ENCODE measurements around the gene ALOX5. TPM values are rescaled to one million over a fixed set of nuclear protein-coding genes. Genes with fewer than 3 reads are reported as not detected.

ALOX5 gene
- total RNA-seq, 2 experiments from 2014 or later: 0.21 to 0.26 TPM

GRCh38 chr10:45443101-45444009, 69.3 kb downstream of the ALOX5 start:
- Mint-ChIP-seq H3K36me3 (ENCODE audit: low read depth) (no peaks in the 10 kb centered on the region), H3K27ac (no peak overlapping the region), H3K9me3 (ENCODE audit: low read depth) (no peaks in the 10 kb centered on the region), H3K4me1 (no peaks in the 10 kb centered on the region), H3K4me3 (no peak overlapping the region), H3K27me3 (peaks cover 2% of the 10 kb centered on the region)
- ATAC-seq: no peak
- ChIA-PET POLR2A (no interaction called here), CTCF (no interaction called here)
- DNase-seq: no peak
- intact Hi-C loops (cut with DNase I, micrococcal nuclease): no loop called here

DNA sequence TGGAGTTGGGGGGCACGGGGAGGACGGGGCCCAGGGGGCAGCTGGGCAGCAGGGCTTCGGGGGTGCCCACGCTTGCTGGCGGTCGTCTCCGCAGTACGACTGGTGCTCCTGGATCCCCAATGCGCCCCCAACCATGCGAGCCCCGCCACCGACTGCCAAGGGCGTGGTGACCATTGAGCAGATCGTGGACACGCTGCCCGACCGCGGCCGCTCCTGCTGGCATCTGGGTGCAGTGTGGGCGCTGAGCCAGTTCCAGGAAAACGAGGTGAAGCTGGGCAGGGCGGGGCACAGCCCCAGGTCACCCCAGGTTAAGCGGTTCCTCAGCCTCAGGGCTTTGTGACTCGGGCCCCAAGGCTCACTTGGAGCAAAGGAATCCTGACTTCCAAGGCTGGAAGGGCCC, 70.0 kb downstream of the ALOX5 start:
- CTCF ChIA-PET: no interaction called here
- ATAC-seq (no peak), DNase-seq (no peak)
- Mint-ChIP-seq H3K27me3 (peaks cover 2% of the 10 kb centered on the region), H3K36me3 (ENCODE audit: low read depth) (no peaks in the 10 kb centered on the region), H3K4me3 (no peak overlapping the region), H3K9me3 (ENCODE audit: low read depth) (no peaks in the 10 kb centered on the region), H3K4me1 (no peaks in the 10 kb centered on the region), H3K27ac (no peak overlapping the region)
- POLR2A ChIA-PET: no interaction called here
- intact Hi-C loops (cut with DNase I, micrococcal nuclease): no loop called here

DNA sequence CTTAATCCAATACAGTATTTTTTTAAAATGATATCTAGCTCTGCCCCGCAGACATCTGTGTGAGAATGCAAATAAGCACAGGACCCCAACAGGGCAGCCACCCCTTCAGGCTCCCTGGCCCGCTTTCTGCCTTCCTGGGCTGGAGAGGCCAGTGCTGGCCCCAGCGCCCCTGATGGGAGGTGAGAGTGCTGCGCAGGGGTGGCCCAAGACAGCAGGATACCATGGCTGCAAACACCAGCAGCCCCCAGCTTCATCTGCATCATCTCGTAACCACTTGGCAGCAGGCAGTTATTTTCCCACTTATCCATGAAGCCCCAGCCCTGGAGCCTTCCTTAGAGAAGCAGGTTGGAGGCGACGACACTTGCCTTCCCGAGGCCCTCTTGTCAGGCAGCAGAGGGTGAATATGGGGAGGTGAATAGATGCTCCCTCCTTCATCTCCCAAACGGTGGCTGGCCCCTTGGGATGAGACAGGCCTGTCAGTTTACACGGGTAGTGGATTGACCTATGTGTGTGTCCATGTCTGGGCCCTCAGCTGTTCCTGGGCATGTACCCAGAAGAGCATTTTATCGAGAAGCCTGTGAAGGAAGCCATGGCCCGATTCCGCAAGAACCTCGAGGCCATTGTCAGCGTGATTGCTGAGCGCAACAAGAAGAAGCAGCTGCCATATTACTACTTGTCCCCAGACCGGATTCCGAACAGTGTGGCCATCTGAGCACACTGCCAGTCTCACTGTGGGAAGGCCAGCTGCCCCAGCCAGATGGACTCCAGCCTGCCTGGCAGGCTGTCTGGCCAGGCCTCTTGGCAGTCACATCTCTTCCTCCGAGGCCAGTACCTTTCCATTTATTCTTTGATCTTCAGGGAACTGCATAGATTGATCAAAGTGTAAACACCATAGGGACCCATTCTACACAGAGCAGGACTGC, 71.2 kb downstream of the ALOX5 start:
- DNase-seq (no peak), ATAC-seq (no peak)
- no peak overlapping the region for H3K4me3 Mint-ChIP-seq
- no peaks in the 10 kb centered on the region for H3K9me3 Mint-ChIP-seq (ENCODE audit: low read depth)
- H3K4me1 Mint-ChIP-seq: no peaks in the 10 kb centered on the region
- H3K36me3 Mint-ChIP-seq (ENCODE audit: low read depth): no peaks in the 10 kb centered on the region
- ChIA-PET POLR2A (no interaction called here), CTCF (no interaction called here)
- intact Hi-C loops (cut with DNase I, micrococcal nuclease): no loop called here
- H3K27ac Mint-ChIP-seq: no peak overlapping the region
- peaks cover 2% of the 10 kb centered on the region for H3K27me3 Mint-ChIP-seq

GRCh38 chr10:45446858-45447257, 72.8 kb downstream of the ALOX5 start:
- POLR2A ChIA-PET: no interaction called here
- DNase-seq (no peak), ATAC-seq (no peak)
- H3K4me3 Mint-ChIP-seq: no peak overlapping the region
- no peaks in the 10 kb centered on the region for H3K27me3 Mint-ChIP-seq
- H3K4me1 Mint-ChIP-seq: no peaks in the 10 kb centered on the region
- H3K36me3 Mint-ChIP-seq (ENCODE audit: low read depth): no peaks in the 10 kb centered on the region
- intact Hi-C loops (cut with DNase I, micrococcal nuclease): no loop called here
- H3K9me3 Mint-ChIP-seq (ENCODE audit: low read depth): no peaks in the 10 kb centered on the region
- no peak overlapping the region for H3K27ac Mint-ChIP-seq
- CTCF ChIA-PET: interaction anchor here (0.6 kb wide), 1 partner anchor 217 kb away, joined by 3 read pairs; no protein-coding TSS in a partner anchor

GRCh38 chr10:45447416-45447815, 73.4 kb downstream of the ALOX5 start:
- Mint-ChIP-seq H3K4me3 (no peak overlapping the region), H3K4me1 (no peaks in the 10 kb centered on the region), H3K27me3 (no peaks in the 10 kb centered on the region), H3K36me3 (ENCODE audit: low read depth) (no peaks in the 10 kb centered on the region), H3K9me3 (ENCODE audit: low read depth) (no peaks in the 10 kb centered on the region), H3K27ac (no peak overlapping the region)
- ChIA-PET POLR2A (interaction anchor here (0.7 kb wide), 1 partner anchor 151 kb away, joined by 4 read pairs; no protein-coding TSS in a partner anchor), CTCF (interaction anchor here (0.6 kb wide), 1 partner anchor 217 kb away, joined by 3 read pairs; no protein-coding TSS in a partner anchor)
- DNase-seq: no peak
- ATAC-seq: no peak
- intact Hi-C loops (cut with DNase I, micrococcal nuclease): no loop called here

- H3K27me3 Mint-ChIP-seq: no peaks in the 10 kb centered on the region
- intact Hi-C loops (cut with DNase I, micrococcal nuclease): loop anchor here in 1 of 2 experiments (10.0 kb wide), 1 partner anchor 206 kb away; no protein-coding TSS in a partner anchor
- H3K4me1 Mint-ChIP-seq: no peaks in the 10 kb centered on the region
- no peak overlapping the region for H3K4me3 Mint-ChIP-seq
- no peak for ATAC-seq
- ChIA-PET CTCF (no interaction called here), POLR2A (no interaction called here)
- H3K27ac Mint-ChIP-seq: no peak overlapping the region
- H3K36me3 Mint-ChIP-seq (ENCODE audit: low read depth): no peaks in the 10 kb centered on the region
- DNase-seq: no peak
- no peaks in the 10 kb centered on the region for H3K9me3 Mint-ChIP-seq (ENCODE audit: low read depth)
These were observed 76.8 kb downstream of the ALOX5 start for GRCh38 chr10:45450866-45451265.

DNA sequence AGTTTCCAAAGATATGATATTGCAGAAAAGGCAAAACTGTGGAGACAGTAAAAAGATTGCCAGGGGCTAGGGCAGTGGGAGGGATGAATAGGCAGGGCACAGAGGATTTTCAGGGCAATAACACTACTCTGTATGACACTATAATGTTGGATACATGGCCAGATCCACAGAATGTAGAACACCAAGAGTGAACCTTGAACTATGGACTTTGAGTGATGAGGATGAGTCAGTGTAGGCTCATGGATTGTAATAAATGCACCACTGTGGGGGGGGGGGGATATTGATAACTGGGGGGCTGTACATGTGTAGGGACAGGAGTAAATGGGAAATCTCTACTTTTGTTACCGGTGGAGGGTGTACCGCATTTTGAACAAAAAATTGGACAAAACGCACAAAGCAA, 77.4 kb downstream of the ALOX5 start:
- no peak overlapping the region for H3K4me3 Mint-ChIP-seq
- ChIA-PET POLR2A (no interaction called here), CTCF (no interaction called here)
- no peaks in the 10 kb centered on the region for H3K4me1 Mint-ChIP-seq
- H3K27me3 Mint-ChIP-seq: no peaks in the 10 kb centered on the region
- ATAC-seq (no peak), DNase-seq (no peak)
- H3K9me3 Mint-ChIP-seq (ENCODE audit: low read depth): no peaks in the 10 kb centered on the region
- intact Hi-C loops (cut with DNase I, micrococcal nuclease): loop anchor here in 1 of 2 experiments (10.0 kb wide), 1 partner anchor 207 kb away; no protein-coding TSS in a partner anchor
- no peak overlapping the region for H3K27ac Mint-ChIP-seq
- H3K36me3 Mint-ChIP-seq (ENCODE audit: low read depth): no peaks in the 10 kb centered on the region

DNA sequence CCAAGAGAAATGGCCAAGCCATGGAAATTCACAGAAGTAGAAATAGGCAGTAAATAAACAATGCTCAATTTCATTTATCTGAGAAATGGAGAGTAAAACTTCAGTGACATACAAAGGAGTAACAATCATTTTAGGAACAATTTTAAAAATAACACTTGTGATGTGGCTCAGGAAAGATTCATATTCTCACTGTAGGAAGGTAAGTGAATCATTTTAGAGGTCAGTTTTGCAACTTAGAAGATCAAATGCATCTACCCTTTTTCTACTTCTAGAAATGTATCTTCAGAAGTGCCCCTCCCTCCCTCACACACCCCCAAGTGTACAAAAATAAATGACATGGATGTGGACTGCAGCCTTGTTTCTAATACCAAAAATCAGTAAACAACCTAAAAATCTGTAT, 78.3 kb downstream of the ALOX5 start:
- H3K27me3 Mint-ChIP-seq: no peaks in the 10 kb centered on the region
- ATAC-seq: peak; percentile 42
- no peak overlapping the region for H3K4me3 Mint-ChIP-seq
- CTCF ChIA-PET: interaction anchor here (0.6 kb wide), 1 partner anchor 257 kb away, joined by 3 read pairs; no protein-coding TSS in a partner anchor
- no peaks in the 10 kb centered on the region for H3K4me1 Mint-ChIP-seq
- no peak overlapping the region for H3K27ac Mint-ChIP-seq
- POLR2A ChIA-PET: no interaction called here
- no peaks in the 10 kb centered on the region for H3K9me3 Mint-ChIP-seq (ENCODE audit: low read depth)
- no peaks in the 10 kb centered on the region for H3K36me3 Mint-ChIP-seq (ENCODE audit: low read depth)
- DNase-seq: no peak
- intact Hi-C loops (cut with DNase I, micrococcal nuclease): loop anchor here in 1 of 2 experiments (10.0 kb wide), 1 partner anchor 207 kb away; no protein-coding TSS in a partner anchor

DNA sequence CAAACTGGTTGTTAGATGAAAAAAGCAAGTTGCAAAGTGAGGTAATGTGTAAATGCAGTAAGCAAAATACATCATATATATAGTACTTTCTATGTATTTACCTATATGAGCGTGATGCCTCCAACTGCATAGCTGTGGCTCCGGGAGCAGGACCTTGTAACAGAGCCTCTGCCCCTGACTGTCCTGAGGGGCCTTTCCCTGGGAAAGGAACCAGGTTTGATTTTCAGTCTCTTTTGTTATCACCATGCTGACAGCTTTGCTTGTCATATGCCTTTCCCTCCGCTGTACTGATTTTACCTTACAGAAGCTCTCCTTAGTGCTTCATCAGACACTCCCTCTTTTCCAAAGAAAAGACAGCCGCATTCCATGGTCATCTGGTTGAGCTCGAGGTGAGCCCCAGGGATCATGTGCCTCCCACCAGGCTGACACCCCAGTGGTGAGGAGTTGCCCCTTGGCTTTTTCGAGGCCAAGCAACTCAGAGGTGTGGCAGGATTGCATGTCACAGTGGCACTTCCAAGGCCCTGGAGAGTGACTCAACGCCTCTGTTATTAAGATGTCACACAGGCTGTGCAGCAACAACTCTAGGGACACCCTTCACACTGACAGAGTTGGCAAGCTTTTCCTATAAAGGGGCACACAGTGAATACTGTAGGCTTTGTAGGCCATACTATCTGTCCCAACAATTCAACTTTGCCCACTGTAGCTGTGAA, 78.9 kb downstream of the ALOX5 start:
- intact Hi-C loops (cut with DNase I, micrococcal nuclease): loop anchor here in 1 of 2 experiments (10.0 kb wide), 1 partner anchor 208 kb away; no protein-coding TSS in a partner anchor
- ATAC-seq: peak; percentile 44
- no peaks in the 10 kb centered on the region for H3K4me1 Mint-ChIP-seq
- H3K9me3 Mint-ChIP-seq (ENCODE audit: low read depth): no peaks in the 10 kb centered on the region
- no peaks in the 10 kb centered on the region for H3K27me3 Mint-ChIP-seq
- H3K4me3 Mint-ChIP-seq: no peak overlapping the region
- peaks cover 3% of the 10 kb centered on the region for H3K36me3 Mint-ChIP-seq (ENCODE audit: low read depth)
- ChIA-PET CTCF (interaction anchor here (0.6 to 1.0 kb wide), 2 partner anchors 9 to 257 kb away, joined by 3 to 5 read pairs; no protein-coding TSS in a partner anchor), POLR2A (interaction anchor here (0.6 kb wide), 1 partner anchor 452 kb away, joined by 3 read pairs; no protein-coding TSS in a partner anchor)
- H3K27ac Mint-ChIP-seq: no peak overlapping the region
- no peak for DNase-seq

GRCh38 chr10:45453639-45454255, 79.7 kb downstream of the ALOX5 start:
- intact Hi-C loops (cut with DNase I, micrococcal nuclease): loop anchor here in 1 of 2 experiments (10.0 kb wide), 1 partner anchor 209 kb away; no protein-coding TSS in a partner anchor
- H3K36me3 Mint-ChIP-seq (ENCODE audit: low read depth): peaks cover 5% of the 10 kb centered on the region
- no peak overlapping the region for H3K4me3 Mint-ChIP-seq
- no peak for ATAC-seq
- H3K27ac Mint-ChIP-seq: no peak overlapping the region
- no peak for DNase-seq
- CTCF ChIA-PET: interaction anchor here (1.0 kb wide), 1 partner anchor 8 kb away, joined by 5 read pairs; no protein-coding TSS in a partner anchor
- POLR2A ChIA-PET: interaction anchor here (0.6 kb wide), 1 partner anchor 453 kb away, joined by 3 read pairs; no protein-coding TSS in a partner anchor
- no peaks in the 10 kb centered on the region for H3K9me3 Mint-ChIP-seq (ENCODE audit: low read depth)
- H3K4me1 Mint-ChIP-seq: no peaks in the 10 kb centered on the region
- no peaks in the 10 kb centered on the region for H3K27me3 Mint-ChIP-seq
